ENCODE results near the gene ANP32A.

- TF ChIP-seq EZH2 (IDR thresholded peaks at IDR 0.05; ENCODE audit: low read length, missing control alignments) (no peak), CTCF (conservative IDR thresholded peaks at IDR 0.05 in 1 of 2, IDR thresholded peaks at IDR 0.05 in 1 of 2; ENCODE audit: low read depth in 1 of 2, low read length in 2 of 2) (no peak)
Observed at GRCh38 chr15:68789091-68789490, 31.6 kb downstream of the ANP32A start.
